IMR-90 (cell line): ENCODE results near the gene ZBTB8B. TPM values are rescaled to one million over a fixed set of nuclear protein-coding genes. Genes with fewer than 3 reads are reported as not detected.

Source experiments
- ATAC-seq: fragments of 200-7000 bp; cut with Tn5 transposase; 2 replicates; pipeline ENCODE4 v1.9.1; 2020; ENCODE audit warnings: low read depth, mild to moderate bottlenecking, moderate library complexity
- BruUV-seq: library from RNA; stranded (reverse); fragments of 400-500 nt; replicated peaks from 2 replicates; lab custom pipeline; 2021; lab: Mats Ljungman, UMichigan
- CTCF ChIA-PET: fragments of 300-600 bp; formaldehyde crosslinking; extraction: SDS; loops from one replicate; lab custom pipeline; 2021; ENCODE audit warnings: antibody characterized with exemption; lab: Yijun Ruan, JAX
- POLR2A ChIA-PET: fragments of 300-600 bp; sonication (Branson Sonifier 250); formaldehyde crosslinking; loops from one replicate; lab custom pipeline; 2022; ENCODE audit warnings: antibody characterized with exemption; ENCODE audit not compliant: unreplicated experiment; lab: Charles Lee
- DNase-seq: peaks from one replicate; pipeline ENCODE4 v3.0.0; 2013
- H2AFZ ChIP-seq: replicated peaks from 2 replicates; pipeline ENCODE3; 2013; ENCODE audit warnings: low read length, mild to moderate bottlenecking; ENCODE audit not compliant: poor library complexity
- H2AK5ac ChIP-seq: 2 replicates; pipeline ENCODE4 v1.6.1; 2013; ENCODE audit warnings: low read depth, low read length, inconsistent platforms
- H2AK9ac ChIP-seq: replicated peaks from 2 replicates; pipeline ENCODE3; 2013; ENCODE audit warnings: mild to moderate bottlenecking, low read depth, low read length, moderate library complexity; ENCODE audit not compliant: poor library complexity
- H2BK120ac ChIP-seq: 2 replicates; pipeline ENCODE4 v1.6.1; 2013; ENCODE audit warnings: low read depth, low read length, inconsistent platforms
- H2BK15ac ChIP-seq: 3 replicates; pipeline ENCODE4 v1.6.1; 2013; ENCODE audit warnings: low read depth, low read length, inconsistent platforms
- H2BK20ac ChIP-seq: 2 replicates; pipeline ENCODE4 v1.6.1; 2013; ENCODE audit warnings: low read depth, mild to moderate bottlenecking, inconsistent platforms, low read length, moderate library complexity
- H2BK5ac ChIP-seq: 2 replicates; pipeline ENCODE4 v1.6.1; 2013; ENCODE audit warnings: mild to moderate bottlenecking, low read depth, low read length, inconsistent platforms; ENCODE audit not compliant: poor library complexity, severe bottlenecking
- H3K14ac ChIP-seq: replicated peaks from 2 replicates; pipeline ENCODE4 v1.6.1; 2013; ENCODE audit warnings: low read depth, low read length, inconsistent platforms
- H3K18ac ChIP-seq: 2 replicates; pipeline ENCODE4 v1.6.1; 2013; ENCODE audit warnings: low read depth, low read length, control low read depth
- H3K23ac ChIP-seq: 2 replicates; pipeline ENCODE4 v1.6.1; 2013; ENCODE audit warnings: low read depth, low read length, inconsistent platforms
- H3K27ac ChIP-seq: 2 replicates; pipeline ENCODE4 v1.5.1; 2013; ENCODE audit warnings: mild to moderate bottlenecking, control low read depth, low read length; ENCODE audit not compliant: insufficient read depth
- H3K27me3 ChIP-seq: 2 replicates; pipeline ENCODE4 v1.6.1; 2013; ENCODE audit warnings: low read length; ENCODE audit not compliant: control insufficient read depth, insufficient read depth
- H3K36me3 ChIP-seq: 2 replicates; pipeline ENCODE4 v1.6.1; 2013; ENCODE audit warnings: low read length, mixed read lengths; ENCODE audit not compliant: control insufficient read depth, insufficient read depth
- H3K4ac ChIP-seq: 2 replicates; pipeline ENCODE4 v1.6.1; 2013; ENCODE audit warnings: low read depth, low read length, inconsistent platforms
- H3K4me1 ChIP-seq: 2 replicates; pipeline ENCODE4 v1.6.1; 2013; ENCODE audit warnings: low read length, mixed read lengths; ENCODE audit not compliant: control insufficient read depth, insufficient read depth
- H3K4me2 ChIP-seq: 2 replicates; pipeline ENCODE4 v1.6.1; 2013; ENCODE audit warnings: low read depth, mild to moderate bottlenecking, control low read depth, low read length, moderate library complexity
- H3K4me3 ChIP-seq: 2 replicates; pipeline ENCODE4 v1.5.1; 2013; ENCODE audit warnings: low read depth, mild to moderate bottlenecking, control low read depth, low read length, moderate library complexity; ENCODE audit not compliant: insufficient read depth
- H3K56ac ChIP-seq: 2 replicates; pipeline ENCODE4 v1.6.1; 2013; ENCODE audit warnings: low read length, inconsistent platforms; ENCODE audit not compliant: insufficient read depth; ENCODE audit errors: extremely low read depth
- H3K79me1 ChIP-seq, 2 experiments: 2 replicates each; pipeline ENCODE4 v1.6.1; 2013; ENCODE audit warnings: low read length in 2 of 2, inconsistent platforms in 1 of 2, low read depth in 1 of 2
- H3K9ac ChIP-seq: 2 replicates; pipeline ENCODE4 v1.6.1; 2013; ENCODE audit warnings: low read depth, low read length, control low read depth
- H3K9me1 ChIP-seq: 2 replicates; pipeline ENCODE4 v1.6.1; 2013; ENCODE audit warnings: low read length, inconsistent platforms; ENCODE audit not compliant: insufficient read depth
- H3K9me3 ChIP-seq: 2 replicates; pipeline ENCODE4 v1.6.1; 2013; ENCODE audit warnings: low read length; ENCODE audit not compliant: control insufficient read depth, insufficient read depth
- H4K20me1 ChIP-seq: 2 replicates; pipeline ENCODE4 v1.6.1; 2013; ENCODE audit warnings: low read length, inconsistent platforms; ENCODE audit not compliant: insufficient read depth
- H4K5ac ChIP-seq: 2 replicates; pipeline ENCODE4 v1.6.1; 2013; ENCODE audit warnings: mild to moderate bottlenecking, low read depth, low read length, control low read depth
- H4K8ac ChIP-seq, 2 experiments: 2 replicates each; pipeline ENCODE4 v1.6.1; 2013; ENCODE audit warnings: low read depth in 2 of 2, low read length in 2 of 2, control low read depth in 1 of 2, inconsistent platforms in 1 of 2
- H4K91ac ChIP-seq: 2 replicates; pipeline ENCODE4 v1.6.1; 2013; ENCODE audit warnings: low read depth, low read length, inconsistent platforms; ENCODE audit not compliant: insufficient read depth
- BHLHE40 ChIP-seq: fragments of 150-350 bp; IDR thresholded peaks from 2 replicates; pipeline ENCODE4 v1.6.1; 2016; ENCODE audit warnings: mild to moderate bottlenecking, low read depth, low read length
- CEBPB ChIP-seq: IDR thresholded peaks from 2 replicates; pipeline ENCODE4 v1.6.1; 2012; ENCODE audit warnings: low read depth, low read length, improper control_type of control experiment
- CHD1 ChIP-seq: IDR thresholded peaks from 2 replicates; pipeline ENCODE4 v1.6.1; 2012; ENCODE audit warnings: low read depth, low read length, improper control_type of control experiment
- CTCF ChIP-seq: conservative IDR thresholded peaks from 2 replicates; pipeline ENCODE4 v1.5.1; 2012; ENCODE audit warnings: mild to moderate bottlenecking, low read depth, low read length, improper control_type of control experiment
- ELK1 ChIP-seq: fragments of 150-350 bp; IDR thresholded peaks from 2 replicates; pipeline ENCODE4 v1.6.1; 2016; ENCODE audit warnings: low read depth, mild to moderate bottlenecking, low read length, moderate library complexity, borderline replicate concordance
- FOS ChIP-seq: fragments of 150-350 bp; IDR thresholded peaks from 2 replicates; pipeline ENCODE4 v1.6.1; 2016; ENCODE audit warnings: low read depth, low read length
- MAFK ChIP-seq: IDR thresholded peaks from 2 replicates; pipeline ENCODE4 v1.6.1; 2012; ENCODE audit warnings: low read depth, low read length, improper control_type of control experiment
- MAZ ChIP-seq: IDR thresholded peaks from 2 replicates; pipeline ENCODE4 v1.6.1; 2012; ENCODE audit warnings: low read depth, mild to moderate bottlenecking, low read length, improper control_type of control experiment, moderate library complexity, borderline replicate concordance
- MXI1 ChIP-seq: IDR thresholded peaks from 2 replicates; pipeline ENCODE4 v1.6.1; 2012; ENCODE audit warnings: low read depth, mild to moderate bottlenecking, low read length, moderate library complexity, borderline replicate concordance
- NFE2L2 ChIP-seq: fragments of 150-350 bp; IDR thresholded peaks from 2 replicates; pipeline ENCODE4 v1.6.1; 2016; ENCODE audit warnings: low read depth, mild to moderate bottlenecking, low read length
- POLR2A ChIP-seq: IDR thresholded peaks from 2 replicates; pipeline ENCODE4 v1.6.1; 2012; ENCODE audit warnings: mild to moderate bottlenecking, low read depth, low read length
- RAD21 ChIP-seq: IDR thresholded peaks from 2 replicates; pipeline ENCODE4 v1.6.1; 2012; ENCODE audit warnings: low read length, improper control_type of control experiment
- RCOR1 ChIP-seq: IDR thresholded peaks from 2 replicates; pipeline ENCODE4 v1.6.1; 2012; ENCODE audit warnings: mild to moderate bottlenecking, low read length, improper control_type of control experiment; ENCODE audit not compliant: insufficient replicate concordance
- RFX5 ChIP-seq: IDR thresholded peaks from 2 replicates; pipeline ENCODE4 v1.8.0; 2012; ENCODE audit warnings: low read depth, mild to moderate bottlenecking, low read length, moderate library complexity
- SMC3 ChIP-seq: fragments of 150-350 bp; IDR thresholded peaks from 2 replicates; pipeline ENCODE4 v1.6.1; 2016; ENCODE audit warnings: low read depth, mild to moderate bottlenecking, antibody characterized with exemption, low read length, moderate library complexity
- USF2 ChIP-seq: fragments of 150-350 bp; IDR thresholded peaks from 2 replicates; pipeline ENCODE4 v1.6.1; 2017; ENCODE audit warnings: mild to moderate bottlenecking, antibody characterized with exemption, low read length, low read depth
- WGBS, 2 experiments: methylation state at CpG; one replicate each; pipeline versions ENCODE4 v1.1.5 to v1.1.7; 2013; ENCODE audit warnings: missing lambda C conversion rate in 2 of 2; ENCODE audit not compliant: insufficient read length in 1 of 2; ENCODE audit errors: extremely low coverage in 2 of 2; 5-methylcytosine and 5-hydroxymethylcytosine counted together
- dilution Hi-C: fragments of 300-500 bp; cut with HindIII; formaldehyde crosslinking; loops from one replicate; pipeline ENCODE4 v1.14.3; 2018; ENCODE audit warnings: low sequenced_read_pairs; ENCODE audit not compliant: unreplicated experiment
- in situ Hi-C: fragments of 300-500 bp; cut with MboI; formaldehyde crosslinking; loops from 3 replicates; pipeline ENCODE4 v1.14.3; 2019; ENCODE audit warnings: low sequenced_read_pairs, inconsistent platforms, mixed read lengths
- intact Hi-C: fragments of 100-400 bp; cut with micrococcal nuclease; formaldehyde crosslinking; loops from 2 replicates; pipeline ENCODE4 v1.10.0; 2022
- polyA plus RNA-seq, 3 experiments: library from polyadenylated mRNA; depleted of rRNA; stranded (reverse); fragments of >200 nt; gene quantifications; 2 replicates each; pipeline ENCODE4 v1.2.3, GENCODE V29; 2012; ENCODE audit warnings: low replicate concordance in 1 of 3
- total RNA-seq: library from RNA; depleted of rRNA; stranded (reverse); fragments of >200 nt; gene quantifications from 2 replicates; pipeline ENCODE4 v1.2.3, GENCODE V29; 2012

The ZBTB8B gene
- total and polyA plus RNA-seq, 2 of the 4 experiments (the other 2 are of a cell fraction), result not detected

- Histone ChIP-seq H3K4me2 (no peak overlapping the region; the same call in 1 of the 2 replicates), H3K4me3 (no peak overlapping the region), H3K4ac (no peak overlapping the region)
These were observed 684 bp downstream of the ZBTB8B start for GRCh38 chr1:32465578-32465933.

More at GRCh38 chr1:32465578-32465933, 684 bp downstream of the ZBTB8B start:
- TF ChIP-seq CEBPB (no peak), RCOR1 (no peak), MAFK (no peak), BHLHE40 (no peak), NFE2L2 (no peak), FOS (no peak), RAD21 (no peak), USF2 (no peak), CTCF (no peak), RFX5 (no peak), SMC3 (no peak), MAZ (no peak), ELK1 (no peak), POLR2A (no peak), MXI1 (no peak), CHD1 (no peak)
- Histone ChIP-seq H3K9ac (no peak overlapping the region), H3K14ac (no peak overlapping the region), H4K5ac (no peak overlapping the region), H4K8ac (no peak overlapping the region), H4K91ac (no peak overlapping the region), H2BK15ac (no peak overlapping the region), H3K56ac (no peak overlapping the region), H3K79me1 (no peaks in the 10 kb centered on the region), H2BK20ac (no peak overlapping the region), H3K27ac (no peak overlapping the region), H2AFZ (peak overlapping the region; percentile 11), H3K36me3 (no peaks in the 10 kb centered on the region), H3K9me3 (no peaks in the 10 kb centered on the region), H2BK120ac (no peak overlapping the region), H3K4me1 (peaks cover 3% of the 10 kb centered on the region; the same call in 1 of the 2 replicates), H2AK9ac (no peak overlapping the region), H3K23ac (no peak overlapping the region), H2BK5ac (no peak overlapping the region), H4K20me1 (no peaks in the 10 kb centered on the region), H3K27me3 (peaks cover 54% of the 10 kb centered on the region), H2AK5ac (no peak overlapping the region), H3K9me1 (no peaks in the 10 kb centered on the region), H3K18ac (no peak overlapping the region)
- no TSS peak for BruUV-seq
- ATAC-seq, result no peak
- WGBS, 2 experiments, result 86% methylated on average over 2 of the region's 11 CpGs; no CpG with 5 or more reads in 1 of the 2 experiments
- in situ Hi-C loops (no loop called here), intact Hi-C loops (no loop called here), dilution Hi-C loops (no loop called here)
- ChIA-PET POLR2A (no interaction called here), CTCF (no interaction called here)
- no peak for DNase-seq
